ENCODE measurements around the gene ENDOV.

ENDOV gene

GRCh38 chr17:80446645-80447405 is 31.9 kb downstream of the ENDOV start:
- TF ChIP-seq, protein P1, sequence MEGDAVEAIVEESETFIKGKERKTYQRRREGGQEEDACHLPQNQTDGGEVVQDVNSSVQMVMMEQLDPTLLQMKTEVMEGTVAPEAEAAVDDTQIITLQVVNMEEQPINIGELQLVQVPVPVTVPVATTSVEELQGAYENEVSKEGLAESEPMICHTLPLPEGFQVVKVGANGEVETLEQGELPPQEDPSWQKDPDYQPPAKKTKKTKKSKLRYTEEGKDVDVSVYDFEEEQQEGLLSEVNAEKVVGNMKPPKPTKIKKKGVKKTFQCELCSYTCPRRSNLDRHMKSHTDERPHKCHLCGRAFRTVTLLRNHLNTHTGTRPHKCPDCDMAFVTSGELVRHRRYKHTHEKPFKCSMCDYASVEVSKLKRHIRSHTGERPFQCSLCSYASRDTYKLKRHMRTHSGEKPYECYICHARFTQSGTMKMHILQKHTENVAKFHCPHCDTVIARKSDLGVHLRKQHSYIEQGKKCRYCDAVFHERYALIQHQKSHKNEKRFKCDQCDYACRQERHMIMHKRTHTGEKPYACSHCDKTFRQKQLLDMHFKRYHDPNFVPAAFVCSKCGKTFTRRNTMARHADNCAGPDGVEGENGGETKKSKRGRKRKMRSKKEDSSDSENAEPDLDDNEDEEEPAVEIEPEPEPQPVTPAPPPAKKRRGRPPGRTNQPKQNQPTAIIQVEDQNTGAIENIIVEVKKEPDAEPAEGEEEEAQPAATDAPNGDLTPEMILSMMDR (IDR thresholded peaks at IDR 0.05; ENCODE audit: low read depth, low read length), result no peak
- DNase-seq, result no peak
- no peaks in the 10 kb centered on the region for H3K4me1 ChIP-seq
- no peaks in the 10 kb centered on the region for H3K27me3 ChIP-seq
- no peaks in the 10 kb centered on the region for H3K9me3 ChIP-seq
- H3K36me3 ChIP-seq, result no peaks in the 10 kb centered on the region
- no peak overlapping the region for H3K4me3 ChIP-seq (ENCODE audit: low read depth, low read length)

- no peak overlapping the region for H3K4me3 ChIP-seq (ENCODE audit: low read depth, low read length)
- H3K4me1 ChIP-seq, result no peaks in the 10 kb centered on the region
- no peak for DNase-seq
- H3K27me3 ChIP-seq, result no peaks in the 10 kb centered on the region
- TF ChIP-seq, protein P1 (IDR thresholded peaks at IDR 0.05; ENCODE audit: low read depth, low read length), result no peak
- H3K9me3 ChIP-seq, result no peaks in the 10 kb centered on the region
- no peaks in the 10 kb centered on the region for H3K36me3 ChIP-seq
Observed at GRCh38 chr17:80447790-80448189, 32.8 kb downstream of the ENDOV start.

DNA sequence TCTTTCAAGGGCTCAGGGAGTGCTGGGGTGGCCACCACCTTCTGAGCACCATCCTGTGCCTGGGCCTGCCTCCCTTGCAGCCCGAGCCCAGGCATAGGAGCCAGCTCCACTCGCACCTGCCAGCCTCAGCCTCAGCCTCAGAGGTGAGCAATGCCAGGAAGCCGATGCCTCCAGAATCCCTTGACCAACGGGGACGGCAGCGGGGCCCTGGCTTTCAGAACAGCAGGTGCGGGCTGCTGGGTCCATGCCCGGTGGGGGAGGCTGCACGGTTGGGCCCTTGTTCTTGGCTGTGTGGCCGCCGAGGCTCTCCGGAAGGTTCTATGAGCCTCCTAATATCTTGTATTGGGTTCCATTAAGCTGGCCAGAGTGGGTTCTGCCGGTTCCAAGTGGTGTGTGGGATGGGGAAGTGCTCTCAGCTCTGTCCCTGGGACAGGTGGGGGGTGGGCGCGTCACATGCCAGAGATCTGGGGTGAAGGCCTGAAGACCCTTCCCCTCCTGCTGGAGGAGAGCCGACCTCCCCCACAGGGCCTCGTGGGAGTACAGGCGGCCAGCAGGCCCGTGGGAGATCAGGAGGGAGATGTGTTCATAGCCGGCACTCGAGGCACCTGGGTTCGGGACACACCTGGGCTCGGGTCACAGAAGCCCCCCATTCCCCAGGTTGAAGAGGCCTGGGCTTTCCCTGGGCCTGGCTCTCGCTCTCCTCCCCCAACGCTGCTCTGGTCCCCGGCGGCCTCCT is 34.4 kb downstream of the ENDOV start:
- TF ChIP-seq, protein P1 (IDR thresholded peaks at IDR 0.05; ENCODE audit: low read depth, low read length), result no peak
- H3K9me3 ChIP-seq, result no peaks in the 10 kb centered on the region
- no peak for DNase-seq
- H3K4me3 ChIP-seq (ENCODE audit: low read depth, low read length), result no peak overlapping the region
- H3K36me3 ChIP-seq, result no peaks in the 10 kb centered on the region
- H3K4me1 ChIP-seq, result no peaks in the 10 kb centered on the region
- no peaks in the 10 kb centered on the region for H3K27me3 ChIP-seq

- no peaks in the 10 kb centered on the region for H3K27me3 ChIP-seq
- no peak for DNase-seq
Observed at GRCh38 chr17:80449930-80450576, 35.1 kb downstream of the ENDOV start.

DNA sequence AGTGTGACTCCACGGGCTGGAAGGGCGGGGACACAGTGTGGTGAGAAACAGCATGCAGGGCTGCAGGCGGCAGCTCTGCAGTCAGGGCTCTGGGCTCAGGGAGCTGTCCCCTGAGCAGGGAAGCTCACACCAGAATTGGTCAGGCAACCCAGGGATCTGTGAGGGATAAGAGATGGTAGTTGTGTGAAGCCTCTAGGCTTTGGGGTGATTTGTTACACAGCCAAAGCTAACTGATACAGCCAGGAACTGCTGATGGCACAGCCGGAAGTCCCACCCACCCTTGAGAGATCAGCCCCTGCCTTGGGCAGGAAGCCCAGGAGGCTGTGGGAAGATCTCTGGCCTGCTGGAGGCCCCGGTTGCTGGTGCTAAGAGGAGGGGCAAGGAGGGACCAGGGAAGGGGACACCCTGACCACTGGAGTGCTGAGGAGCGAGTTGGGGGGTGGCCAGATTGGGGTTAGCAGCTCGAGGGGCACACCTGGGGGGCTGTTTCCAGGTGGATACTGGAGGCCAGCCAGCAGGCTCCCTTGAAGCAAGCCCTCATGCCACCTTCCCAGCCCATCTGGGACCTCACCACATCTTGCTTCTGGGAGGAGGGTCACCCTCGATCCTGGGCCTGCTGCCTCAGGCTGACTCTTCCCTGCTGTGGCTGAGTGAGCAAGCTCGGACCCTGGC is 36.3 kb downstream of the ENDOV start:
- DNase-seq, result no peak
- H3K36me3 ChIP-seq, result no peaks in the 10 kb centered on the region
- H3K4me1 ChIP-seq, result no peaks in the 10 kb centered on the region
- H3K4me3 ChIP-seq (ENCODE audit: low read depth, low read length), result no peak overlapping the region
- no peaks in the 10 kb centered on the region for H3K27me3 ChIP-seq
- TF ChIP-seq, protein P1 (IDR thresholded peaks at IDR 0.05; ENCODE audit: low read depth, low read length), result no peak
- H3K9me3 ChIP-seq, result no peaks in the 10 kb centered on the region

More at GRCh38 chr17:80449930-80450576, 35.1 kb downstream of the ENDOV start:
- H3K4me1 ChIP-seq, result no peaks in the 10 kb centered on the region
- no peaks in the 10 kb centered on the region for H3K9me3 ChIP-seq
- TF ChIP-seq, protein P1 (IDR thresholded peaks at IDR 0.05; ENCODE audit: low read depth, low read length), result no peak
- H3K4me3 ChIP-seq (ENCODE audit: low read depth, low read length), result no peak overlapping the region
- no peaks in the 10 kb centered on the region for H3K36me3 ChIP-seq

Data from BE2C (cell line).